Caki2 (cell line): Measurements from ENCODE around the gene ADAMTS9. TPM values are rescaled to one million over a fixed set of nuclear protein-coding genes. Genes with fewer than 3 reads are reported as not detected.
A peak's percentile ranks its signal among the peaks of the same experiment; 100 is the strongest.

ENCODE experiments used
- DNase-seq: peaks from one replicate; pipeline ENCODE4 v3.0.0-alpha.2; 2015; ENCODE audit warnings: low read depth
- in situ Hi-C: cut with HindIII; loops from 2 replicates; pipeline ENCODE4 v1.10.0; 2016; ENCODE audit warnings: low sequenced_read_pairs, low pct_unique_long_range_greater_than_20kb, mixed read lengths
- total RNA-seq: library from RNA; depleted of rRNA; stranded (reverse); fragments of >200 nt; shearing (Covaris generic); gene quantifications from 2 replicates; pipeline ENCODE4 v1.2.3, GENCODE V29; 2014; ENCODE audit warnings: low replicate concordance

Gene ADAMTS9
- total RNA-seq, 1 experiment from 2014 or later: 9.1 TPM

DNA sequence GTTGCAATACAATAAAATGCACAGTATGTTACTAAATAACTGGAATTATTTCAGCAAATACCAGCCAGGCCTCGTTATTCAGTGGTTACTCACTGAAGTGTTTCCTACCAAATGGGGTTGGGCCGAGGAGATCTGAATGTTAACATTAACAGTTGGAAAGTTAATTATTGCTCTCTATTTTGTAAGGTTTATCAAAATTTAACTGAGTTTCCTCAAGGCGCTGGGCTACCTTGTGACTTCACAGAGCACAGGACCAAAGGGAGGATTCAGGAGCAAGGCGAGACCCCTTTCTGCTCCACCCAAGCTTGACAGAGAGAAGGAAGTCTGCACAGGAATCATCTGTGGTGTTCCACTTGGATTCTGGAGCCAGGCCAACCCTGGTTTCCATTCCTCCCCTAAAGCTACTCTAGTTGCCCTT lies 21.6 kb downstream of the ADAMTS9 start:
- in situ Hi-C loops: no loop called here
- peak; percentile 90 for DNase-seq

DNA sequence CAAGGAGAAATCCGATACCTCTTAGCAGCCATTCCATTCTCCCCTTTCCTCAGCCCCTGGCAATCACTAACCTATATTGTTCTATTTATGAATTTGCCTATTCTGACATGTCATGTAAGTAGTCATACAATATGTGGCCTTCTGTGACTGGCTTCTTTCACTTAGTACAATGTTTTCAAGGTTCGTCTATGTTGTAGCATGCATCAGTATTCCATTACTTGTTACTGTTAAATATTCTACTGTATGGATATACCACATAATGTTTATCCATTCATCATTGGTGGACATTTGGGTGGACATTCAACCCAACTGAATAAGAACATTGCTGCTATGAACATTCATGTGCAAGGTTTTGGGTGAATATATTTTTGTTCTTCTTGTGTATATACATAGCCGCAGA lies 23.4 kb downstream of the ADAMTS9 start:
- DNase-seq: no peak
- in situ Hi-C loops: no loop called here

DNA sequence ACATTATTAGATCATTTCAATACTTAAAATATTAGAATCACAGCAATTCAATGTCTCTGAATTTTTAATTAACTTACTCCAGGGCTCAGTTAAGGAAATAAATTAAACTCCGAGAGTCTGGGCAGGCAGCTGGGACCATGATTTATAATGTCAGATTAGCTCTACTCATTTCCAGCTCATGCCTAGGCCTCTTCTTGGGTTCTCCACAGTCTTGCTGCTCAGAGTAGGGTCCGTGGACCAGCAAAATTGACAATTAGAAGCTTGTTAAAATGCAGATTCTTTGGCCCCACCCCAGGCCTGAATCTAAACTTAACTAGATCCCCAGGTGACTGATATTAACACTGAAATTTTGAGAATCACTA lies 28.2 kb downstream of the ADAMTS9 start:
- in situ Hi-C loops: no loop called here
- no peak for DNase-seq

DNA sequence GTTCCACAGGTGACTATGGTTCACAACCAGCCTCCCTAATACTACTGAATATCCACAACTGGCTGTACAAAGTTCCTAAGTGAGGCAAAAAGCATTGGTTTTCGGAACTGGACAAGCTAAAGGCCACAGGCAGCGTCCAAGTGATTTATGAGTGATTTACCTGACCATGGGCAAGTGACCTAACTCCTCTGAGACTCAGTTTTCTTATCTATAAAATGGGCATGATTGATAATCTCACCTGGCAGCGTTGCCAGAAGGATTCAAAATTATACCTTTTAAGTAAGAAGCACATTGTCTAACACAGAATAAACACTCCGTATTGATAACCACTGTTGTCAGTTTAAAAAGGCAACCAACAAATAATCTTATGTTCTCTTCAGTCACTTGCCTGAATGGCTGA lies 29.8 kb downstream of the ADAMTS9 start:
- in situ Hi-C loops: no loop called here
- DNase-seq: no peak

DNA sequence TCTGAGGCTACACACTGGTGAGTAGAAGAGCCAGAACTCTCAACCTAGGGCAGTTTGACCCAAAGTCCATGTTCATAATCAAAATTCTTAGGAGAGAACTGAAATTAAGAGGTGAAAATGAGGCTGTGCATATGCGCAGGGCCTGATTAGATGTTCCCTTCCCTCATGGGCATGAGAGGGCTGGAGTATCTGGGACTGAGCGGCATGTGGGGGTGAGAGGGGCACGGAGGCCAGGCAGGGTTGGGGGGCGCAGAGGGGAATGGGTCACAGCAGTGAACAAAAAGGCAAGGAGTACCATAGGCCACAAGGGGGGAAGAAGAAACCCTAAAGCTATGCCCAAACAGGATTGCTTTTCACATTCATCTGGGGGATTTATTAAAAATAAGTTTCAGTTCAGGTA lies 31.3 kb downstream of the ADAMTS9 start:
- no peak for DNase-seq
- in situ Hi-C loops: no loop called here

DNA sequence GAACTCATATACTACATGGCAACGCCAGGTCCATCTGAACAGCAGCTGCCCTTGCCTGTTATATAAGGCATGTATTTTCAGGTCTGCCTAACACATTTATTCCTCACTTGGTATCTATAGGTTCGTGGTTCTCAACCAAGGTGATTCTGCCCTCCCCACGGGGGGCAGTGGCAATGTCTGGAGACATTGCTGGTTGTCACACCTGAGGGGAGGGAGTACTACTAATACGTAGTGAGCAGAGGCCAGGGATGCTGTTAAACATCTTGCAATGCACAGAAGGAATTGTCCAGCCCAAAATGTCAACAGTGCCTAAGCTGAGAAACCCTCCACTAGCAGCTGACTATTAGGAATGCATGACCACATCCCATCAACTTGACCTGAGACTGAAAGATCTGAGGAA lies 32.6 kb downstream of the ADAMTS9 start:
- no peak for DNase-seq

GRCh38 chr3:64654013-64654412 lies 33.8 kb downstream of the ADAMTS9 start:
- no peak for DNase-seq
- in situ Hi-C loops: no loop called here

More for the DNA sequence above, 32.6 kb downstream of the ADAMTS9 start:
- in situ Hi-C loops: no loop called here

DNA sequence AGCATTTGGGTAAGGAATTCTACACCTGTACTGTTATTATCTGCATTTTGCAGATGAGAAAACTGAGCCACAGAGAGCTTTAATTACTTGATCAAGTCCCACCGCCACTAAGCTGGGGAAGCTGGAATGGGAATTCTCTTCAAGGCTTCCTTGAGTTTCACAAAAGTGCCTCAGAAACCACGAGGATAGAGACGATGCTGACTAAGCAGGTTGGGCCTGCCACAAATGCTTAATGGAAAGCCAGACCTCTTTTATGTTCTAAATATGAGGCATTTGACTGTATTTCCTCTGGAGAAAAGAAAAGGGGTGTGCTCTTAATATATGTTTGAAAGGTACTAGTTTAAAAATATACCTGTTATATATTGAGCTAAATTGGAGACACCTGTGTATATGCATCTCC lies 34.7 kb downstream of the ADAMTS9 start:
- DNase-seq: no peak
- in situ Hi-C loops: no loop called here

GRCh38 chr3:64651741-64652241 lies 36.0 kb downstream of the ADAMTS9 start:
- DNase-seq: no peak
- in situ Hi-C loops: no loop called here

- in situ Hi-C loops: no loop called here
- no peak for DNase-seq
These were observed 36.5 kb downstream of the ADAMTS9 start for GRCh38 chr3:64651303-64651702.

DNA sequence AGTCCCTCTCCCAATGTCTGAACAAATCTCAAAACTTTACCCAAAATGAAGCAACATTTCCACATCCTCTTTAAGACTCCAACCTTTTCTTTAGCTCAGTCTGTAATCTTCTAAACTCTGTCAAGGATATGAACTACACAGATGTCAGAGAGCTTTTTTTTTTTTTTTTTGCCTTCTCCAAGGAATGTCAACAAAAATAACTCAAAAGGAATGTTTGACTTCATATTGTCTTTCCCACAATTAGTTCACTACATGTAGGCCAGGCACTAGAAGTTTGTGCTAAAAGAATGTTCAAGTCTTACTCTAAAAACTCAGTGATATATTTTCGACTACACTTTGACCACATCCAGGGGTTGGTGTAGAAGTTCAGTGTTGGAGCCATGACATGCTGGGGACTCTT lies 37.1 kb downstream of the ADAMTS9 start:
- in situ Hi-C loops: no loop called here
- no peak for DNase-seq

- DNase-seq: peak; percentile 64
- in situ Hi-C loops: no loop called here
These were observed 37.6 kb downstream of the ADAMTS9 start for GRCh38 chr3:64650096-64650622.

DNA sequence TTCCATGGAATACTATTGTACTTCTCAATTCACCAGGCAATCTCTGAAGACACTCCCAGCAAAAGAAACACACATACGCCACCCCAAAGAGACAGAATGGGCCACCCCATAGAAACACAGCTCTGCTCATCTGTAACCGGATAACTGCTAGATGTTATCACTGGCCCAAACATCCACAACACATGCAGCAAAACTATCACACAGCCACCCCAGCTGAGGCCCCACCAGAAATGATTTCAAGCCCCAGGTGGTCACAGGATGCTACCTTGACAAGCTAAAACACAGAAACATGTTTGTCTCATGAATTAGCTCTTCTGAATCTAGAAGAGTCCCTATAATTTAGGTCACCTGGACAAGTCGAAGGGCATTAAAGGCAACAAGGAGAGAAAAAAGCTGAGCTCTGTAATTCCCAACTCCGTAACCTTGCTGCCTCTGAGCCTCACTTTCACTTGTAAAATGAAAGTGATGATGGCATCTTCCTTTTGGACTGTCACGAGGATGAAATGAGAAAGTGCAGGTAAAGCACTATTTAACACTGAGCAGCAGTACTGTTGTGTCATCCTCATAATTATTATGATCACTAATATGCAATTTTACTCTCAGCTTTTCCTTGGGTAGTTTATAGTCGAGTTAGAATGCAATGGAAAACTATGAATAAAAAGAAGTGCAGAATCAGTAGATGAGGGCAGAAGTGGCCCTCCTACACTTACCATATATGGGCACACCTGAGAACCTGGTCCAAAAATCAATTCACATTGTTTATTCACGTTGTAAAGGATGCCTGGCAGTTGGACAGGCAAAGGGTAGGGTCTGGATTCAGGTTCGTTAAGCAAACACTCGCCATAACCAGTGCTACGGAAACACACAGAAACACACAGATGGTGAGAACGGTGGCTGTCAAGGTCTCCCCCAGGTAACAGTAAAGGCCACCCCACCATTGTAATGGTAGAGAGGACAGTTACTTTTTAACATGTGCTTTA lies 38.6 kb downstream of the ADAMTS9 start:
- no peak for DNase-seq
- in situ Hi-C loops: no loop called here

GRCh38 chr3:64647825-64648224 lies 40.0 kb downstream of the ADAMTS9 start:
- in situ Hi-C loops: no loop called here

DNA sequence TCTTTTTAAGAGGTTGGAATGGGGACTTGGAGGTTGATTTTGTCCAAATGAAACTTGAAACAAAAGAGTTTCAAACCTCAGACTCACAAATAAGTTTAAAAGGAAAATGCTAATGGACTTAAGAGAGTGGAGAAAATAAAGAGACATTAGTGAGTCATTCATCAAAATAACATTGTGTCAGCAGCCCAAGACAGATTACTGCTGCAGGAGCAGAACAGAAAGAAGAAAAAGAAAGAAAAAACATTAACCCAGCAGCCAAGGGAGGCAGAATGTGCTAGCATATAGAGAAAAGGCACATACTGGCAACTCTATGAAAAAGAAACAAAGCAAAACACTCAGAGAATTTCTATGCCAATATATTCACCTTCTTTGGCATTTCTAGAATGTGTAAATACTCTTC lies 42.6 kb downstream of the ADAMTS9 start:
- DNase-seq: no peak
- in situ Hi-C loops: no loop called here

More at GRCh38 chr3:64647825-64648224, 40.0 kb downstream of the ADAMTS9 start:
- DNase-seq: no peak

DNA sequence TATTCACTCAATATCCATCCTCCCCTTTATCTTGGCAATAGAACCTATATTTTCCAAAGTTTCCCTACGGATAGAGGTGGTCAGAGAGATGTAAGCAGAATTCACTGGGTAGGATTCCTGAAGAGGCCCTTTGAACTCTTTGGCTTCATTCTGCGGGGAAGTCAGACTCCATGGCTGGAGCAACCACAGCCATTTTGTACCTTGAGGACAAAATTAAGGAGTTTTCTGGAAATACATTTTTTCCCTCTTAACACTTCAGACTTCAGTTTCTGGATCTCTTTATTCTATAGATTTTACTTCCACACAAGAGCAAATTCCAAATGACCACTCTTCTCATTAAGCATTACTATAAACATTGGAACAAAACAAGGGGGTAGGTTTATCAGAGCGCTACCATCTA lies 43.3 kb downstream of the ADAMTS9 start:
- in situ Hi-C loops: no loop called here
- DNase-seq: no peak

DNA sequence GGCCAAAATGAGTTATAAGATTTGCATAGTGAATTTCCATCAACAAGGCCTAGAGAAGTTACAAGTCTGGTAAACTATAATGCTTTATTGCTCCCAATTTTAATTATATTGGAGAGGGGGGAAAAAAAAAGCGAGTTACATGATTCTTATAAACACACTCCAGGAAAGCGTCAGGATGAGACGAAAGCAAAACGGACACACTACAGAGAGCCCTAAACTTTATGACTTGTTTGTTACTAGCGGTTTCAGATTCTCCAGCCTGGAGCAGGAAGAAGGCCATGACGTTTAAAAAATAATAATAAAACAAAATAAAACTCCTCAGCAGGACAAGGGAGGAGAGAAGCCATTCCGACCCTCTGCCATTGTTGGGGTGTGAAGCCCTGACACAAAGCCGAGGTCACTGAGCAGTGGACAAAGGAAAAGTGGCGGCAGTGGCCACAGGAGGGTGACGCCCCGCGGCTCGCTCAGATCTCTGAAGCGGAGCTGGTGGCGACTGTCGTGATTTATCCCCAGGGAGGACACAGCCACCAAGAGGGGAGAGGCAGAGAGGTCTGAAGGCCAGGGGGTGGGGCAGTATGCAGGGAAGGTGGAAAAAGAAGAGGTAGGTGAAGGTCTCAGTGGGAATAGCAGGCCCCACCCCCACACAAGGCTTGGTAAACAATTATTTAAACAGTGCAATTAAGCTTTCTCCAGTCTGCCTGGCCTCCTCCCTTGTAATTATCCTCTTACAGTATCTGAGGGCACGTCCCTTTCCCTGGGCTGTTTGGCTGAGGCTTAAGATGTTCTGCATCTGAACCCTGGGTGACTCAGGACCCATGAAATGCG lies 45.3 kb downstream of the ADAMTS9 start:
- in situ Hi-C loops: no loop called here
- DNase-seq: no peak

DNA sequence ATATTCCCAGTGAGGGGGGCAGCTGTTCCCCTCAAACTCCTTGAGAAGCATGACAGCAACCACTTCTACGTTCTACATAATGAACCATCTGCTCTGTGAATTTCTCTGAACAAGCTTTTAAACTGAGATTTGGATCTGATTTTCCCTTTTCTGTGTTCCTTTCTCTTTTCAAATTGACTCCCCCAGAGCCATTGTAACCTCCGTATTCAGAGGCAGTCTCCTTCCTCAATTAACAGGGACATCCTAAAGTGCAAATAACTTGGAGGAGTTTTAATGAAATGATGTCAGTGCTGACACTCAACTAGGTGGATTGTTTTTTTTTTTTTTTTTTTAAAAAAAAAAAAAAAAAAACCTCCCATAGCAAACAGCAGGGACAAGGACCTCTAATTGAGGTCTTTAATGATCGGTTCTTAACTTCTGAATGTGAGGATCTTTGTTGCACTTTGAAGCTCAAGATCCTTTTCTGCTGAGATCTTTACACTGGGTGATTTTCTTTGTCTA lies 48.8 kb downstream of the ADAMTS9 start:
- no peak for DNase-seq
- in situ Hi-C loops: no loop called here

DNA sequence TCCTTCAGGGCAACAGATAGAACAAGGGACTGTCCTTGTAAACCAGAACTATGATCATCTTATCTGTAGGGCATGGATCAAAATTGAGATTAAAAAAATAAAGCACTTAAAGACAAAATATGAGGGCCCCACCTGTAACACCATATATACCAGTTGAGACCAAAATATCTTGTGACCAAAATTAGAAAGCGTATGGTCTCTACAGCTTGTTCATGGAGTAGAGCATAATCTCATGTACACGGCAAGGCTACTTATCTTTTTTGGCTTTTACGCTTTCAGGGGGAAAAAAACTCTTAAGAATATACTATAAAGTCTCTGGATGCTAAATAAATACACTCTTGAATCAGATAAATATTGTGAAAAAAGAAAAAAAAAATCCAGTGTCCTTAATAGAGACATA lies 49.3 kb downstream of the ADAMTS9 start:
- no peak for DNase-seq
- in situ Hi-C loops: no loop called here
